GM19468 (cell line): ENCODE data around the gene IRAK4.

Experiments used
- ATAC-seq: cut with Tn5 transposase; IDR thresholded peaks from one replicate; pipeline ENCODE4 v1.9.1; 2021; ENCODE audit warnings: mild to moderate bottlenecking, moderate library complexity, moderate number of reproducible peaks; ENCODE audit not compliant: unreplicated experiment; ENCODE audit errors: extremely low read depth

Gene IRAK4

GRCh38 chr12:43763769-43764168 is 5.0 kb downstream of the IRAK4 start:
- ATAC-seq = no peak

- no peak for ATAC-seq
These were observed 5.8 kb downstream of the IRAK4 start for GRCh38 chr12:43764528-43764927.

GRCh38 chr12:43766291-43766690 is 7.5 kb downstream of the IRAK4 start:
- no peak for ATAC-seq

GRCh38 chr12:43776498-43776897 is 17.7 kb downstream of the IRAK4 start:
- no peak for ATAC-seq

- no peak for ATAC-seq
These were observed 28.3 kb downstream of the IRAK4 start for GRCh38 chr12:43786899-43787693.

- no peak for ATAC-seq
These were observed 31.2 kb downstream of the IRAK4 start for GRCh38 chr12:43789941-43790340.

- no peak for ATAC-seq
These were observed 37.0 kb downstream of the IRAK4 start for GRCh38 chr12:43795716-43796280.

GRCh38 chr12:43797561-43798217 is 38.9 kb downstream of the IRAK4 start:
- no peak for ATAC-seq

- ATAC-seq = no peak
These were observed 46.6 kb downstream of the IRAK4 start for GRCh38 chr12:43805149-43805859.

GRCh38 chr12:43805860-43806736 is 47.3 kb downstream of the IRAK4 start, which contains the start of gene TWF1:
Gene TWF1 (minus strand): TSS chr12:43806317. CDS start chr12:43806245, 72 bp downstream.
- ATAC-seq = peak; percentile 83

- ATAC-seq = no peak
These were observed 48.0 kb downstream of the IRAK4 start for GRCh38 chr12:43806737-43807072.

- ATAC-seq = no peak
These were observed 48.6 kb downstream of the IRAK4 start for GRCh38 chr12:43807386-43807785.

GRCh38 chr12:43812057-43812456 is 53.3 kb downstream of the IRAK4 start:
- no peak for ATAC-seq

GRCh38 chr12:43812926-43813325 is 54.2 kb downstream of the IRAK4 start:
- no peak for ATAC-seq

GRCh38 chr12:43815416-43815815 is 56.7 kb downstream of the IRAK4 start:
- ATAC-seq = no peak

GRCh38 chr12:43816168-43816567 is 57.4 kb downstream of the IRAK4 start:
- ATAC-seq = no peak

- no peak for ATAC-seq
These were observed 65.5 kb downstream of the IRAK4 start for GRCh38 chr12:43824207-43824775.

- ATAC-seq = no peak
These were observed 67.9 kb downstream of the IRAK4 start for GRCh38 chr12:43826681-43827080.

GRCh38 chr12:43827093-43827492 is 68.3 kb downstream of the IRAK4 start:
- no peak for ATAC-seq
